T-helper 1 cell (primary cell): ENCODE data around the gene ATP8A2.
"Not testable (repeated sequence)": the region's sequence is repeated elsewhere in the genome, so short reads cannot be mapped to it uniquely, and the experiment has no call there.

Experiments
- DNase-seq, 5 donors: peaks; one replicate each; pipeline ENCODE4 v3.0.0-alpha.2; 2012 to 2020

The ATP8A2 gene

DNA sequence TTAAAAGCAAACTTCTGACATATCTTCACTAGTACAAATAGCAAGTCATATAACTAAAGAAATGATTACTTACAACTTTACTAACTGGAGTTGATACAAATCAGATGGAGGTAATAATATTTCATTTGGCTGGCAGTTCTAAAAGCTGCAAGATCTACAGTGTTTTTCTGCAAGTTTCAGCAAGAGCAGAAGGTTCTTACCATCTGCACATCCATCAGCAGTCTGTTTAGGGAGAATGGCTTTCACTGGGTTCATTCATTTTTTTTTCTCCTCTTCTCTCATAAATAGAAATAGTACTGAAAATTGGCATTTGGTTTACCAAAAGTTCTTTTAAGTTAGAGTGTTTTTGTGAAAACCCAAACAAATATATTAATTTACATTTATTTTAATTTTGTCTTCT, 683.1 kb downstream of the ATP8A2 start:
- DNase-seq, result no peak

DNA sequence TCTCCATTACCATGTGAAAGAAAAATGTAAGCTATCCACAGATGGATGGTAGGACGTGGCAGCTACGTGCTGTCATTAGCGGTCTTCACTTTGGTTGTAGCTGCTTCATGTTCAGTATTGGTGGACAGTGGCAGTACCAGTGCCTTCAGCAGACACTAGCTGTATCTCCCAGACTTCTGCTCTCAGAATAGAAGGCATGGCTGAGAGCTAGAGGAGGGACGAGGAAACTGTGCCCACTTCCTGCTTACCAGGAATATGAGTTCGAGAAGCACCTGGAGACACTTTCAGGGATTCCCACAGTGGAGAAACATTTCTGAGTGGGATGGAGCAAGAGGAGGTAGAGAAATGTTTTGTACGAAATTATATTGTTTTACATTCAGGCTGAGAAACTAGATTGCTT, 686.9 kb downstream of the ATP8A2 start:
- DNase-seq, result no peak

DNA sequence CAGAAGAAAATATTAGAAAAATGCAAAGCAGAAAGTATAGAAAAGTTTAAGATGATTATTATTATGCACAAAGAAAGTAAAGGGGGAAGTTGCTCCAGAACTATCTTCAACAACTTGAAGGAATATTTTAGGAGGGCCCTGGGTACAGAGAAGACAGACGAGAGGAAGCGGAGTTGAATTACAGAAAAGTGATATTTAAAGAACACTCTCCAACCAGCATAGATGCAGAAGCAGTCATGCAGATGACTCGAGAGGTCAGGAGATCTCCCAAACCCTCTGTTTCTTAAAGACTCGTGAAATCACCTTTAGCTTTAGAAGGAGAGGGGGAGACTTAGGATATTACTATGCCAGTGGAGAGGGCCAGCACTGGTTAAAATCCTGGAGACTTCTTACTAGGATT, 688.6 kb downstream of the ATP8A2 start:
- DNase-seq, result no peak

- DNase-seq, result no peak
Observed at GRCh38 chr13:26061256-26061655, 689.5 kb downstream of the ATP8A2 start.

DNA sequence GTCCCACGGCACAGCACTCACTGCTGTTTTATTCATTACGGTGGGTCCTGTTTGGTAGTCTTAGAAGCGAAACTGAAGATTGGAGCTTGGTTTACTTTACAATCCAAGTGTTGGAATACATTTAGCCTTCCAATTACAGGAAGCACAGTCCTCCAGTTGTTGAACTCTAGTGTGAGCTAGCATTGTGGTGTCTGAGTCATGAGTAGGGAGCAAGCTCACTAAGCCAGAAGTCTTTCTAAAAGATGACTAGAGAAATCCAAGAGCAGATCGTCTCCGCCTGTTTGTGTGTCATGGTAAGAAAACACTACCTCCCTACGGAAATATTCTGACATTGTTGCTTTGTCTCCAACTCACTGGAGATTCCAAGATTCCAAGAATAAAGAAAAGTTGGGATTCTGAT, 690.2 kb downstream of the ATP8A2 start:
- DNase-seq, result no peak

DNA sequence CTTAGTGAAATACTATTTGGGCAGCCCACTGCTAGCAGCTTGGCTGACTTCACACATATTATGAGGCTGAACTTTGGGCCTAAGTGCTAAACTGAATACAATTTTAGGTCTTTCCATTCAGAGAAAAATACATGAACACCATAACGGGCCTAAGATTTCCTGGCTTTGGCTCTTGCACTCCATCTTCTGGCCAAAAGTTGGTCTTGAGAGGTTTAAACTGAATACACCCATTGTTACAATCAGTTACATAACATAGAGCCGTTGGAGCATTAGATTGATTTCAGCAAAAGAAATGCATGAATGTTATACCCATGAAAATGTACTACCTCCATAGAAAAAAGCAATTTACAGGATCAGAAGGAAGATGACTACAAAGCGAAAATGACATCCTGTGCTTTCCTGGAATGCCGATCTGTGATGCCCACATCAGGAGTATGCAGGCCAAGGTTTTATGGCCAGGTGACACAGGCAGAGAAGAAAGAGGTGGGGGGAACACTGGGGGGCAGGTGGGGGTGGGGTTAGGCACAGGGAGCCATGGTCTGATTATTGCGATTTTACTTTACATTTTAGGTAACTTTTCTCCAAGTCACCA, 691.2 kb downstream of the ATP8A2 start:
- DNase-seq, result peak in 2 of 5 donors; percentile 27 to 29

DNA sequence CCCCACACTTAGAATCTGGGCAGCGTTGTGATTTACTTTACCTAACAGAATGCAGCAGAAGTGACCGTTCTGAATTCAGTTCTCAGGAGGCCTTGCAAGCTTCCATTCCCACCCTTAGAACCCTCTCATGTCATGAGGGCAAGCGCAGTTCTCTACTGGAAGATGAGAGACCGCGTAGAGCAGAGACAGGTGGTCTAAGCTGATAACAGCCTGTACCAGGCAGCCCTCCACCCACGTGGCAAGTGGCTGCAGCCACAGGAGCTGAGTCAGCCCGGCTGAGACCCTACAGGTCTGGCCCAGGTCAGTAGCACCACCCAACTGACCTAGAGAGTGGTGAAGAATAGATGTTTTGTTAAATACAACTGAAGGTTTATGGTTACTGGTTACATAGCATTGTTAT, 694.7 kb downstream of the ATP8A2 start:
- DNase-seq, result not testable (repeated sequence)

DNA sequence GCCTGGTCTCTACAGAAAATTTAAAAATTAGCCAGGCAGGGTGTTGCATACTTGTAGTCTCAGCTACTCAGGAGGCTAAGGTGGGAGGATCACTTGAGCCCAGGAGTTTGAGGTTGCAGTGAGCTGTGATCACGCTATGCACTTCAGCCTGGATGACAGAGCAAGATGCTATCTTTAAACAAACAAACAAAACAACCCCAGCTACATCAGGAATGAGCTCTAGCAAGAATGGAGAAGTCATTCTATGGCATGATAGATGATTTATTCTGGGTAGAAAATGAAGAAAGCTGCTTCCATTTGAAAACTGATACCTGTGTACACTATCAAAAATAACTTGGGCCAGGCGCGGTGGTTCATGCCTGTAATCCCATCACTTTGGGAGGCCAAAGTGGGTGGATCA, 695.8 kb downstream of the ATP8A2 start:
- no peak for DNase-seq

DNA sequence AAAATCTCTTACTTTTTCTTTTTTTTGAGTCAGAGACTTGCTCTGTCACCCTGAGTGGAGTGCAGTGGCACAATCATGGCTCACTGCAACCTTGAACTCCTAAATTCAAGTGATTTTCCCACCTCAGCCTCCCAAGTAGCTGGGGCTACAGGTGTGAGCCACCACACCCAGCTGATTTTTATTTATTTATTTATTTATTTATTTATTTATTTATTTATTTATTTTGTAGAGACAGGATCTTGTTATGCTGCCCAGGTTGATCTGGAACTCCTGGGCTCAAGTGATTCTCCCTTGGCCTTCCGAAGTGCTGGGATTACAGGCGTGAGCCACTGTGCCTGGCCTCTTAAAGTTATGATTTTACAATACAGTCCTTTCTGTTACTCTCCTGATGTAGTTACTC, 696.6 kb downstream of the ATP8A2 start:
- DNase-seq, result not testable (repeated sequence)

DNA sequence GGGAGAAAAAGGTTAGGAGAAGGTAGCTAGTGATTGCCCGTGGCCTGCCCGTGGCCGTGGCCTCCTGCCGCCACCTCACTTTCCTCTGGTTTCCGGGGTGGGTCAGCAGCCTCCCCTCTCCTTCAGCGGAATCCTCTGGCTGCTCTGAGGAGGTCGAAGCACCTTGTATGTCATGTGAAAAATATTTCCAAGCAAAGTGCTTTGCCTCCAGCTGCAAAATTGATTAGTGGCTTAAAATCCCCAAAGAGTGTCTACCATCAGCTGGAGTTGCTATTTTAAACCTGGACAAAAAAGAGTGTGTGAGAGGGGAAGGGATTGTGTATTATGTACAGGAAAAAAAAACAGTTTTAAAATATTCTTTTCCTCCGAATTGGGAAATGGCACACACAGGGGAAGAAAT, 697.9 kb downstream of the ATP8A2 start:
- not testable (repeated sequence) for DNase-seq

- DNase-seq, result no peak
Observed at GRCh38 chr13:26071691-26072090, 699.9 kb downstream of the ATP8A2 start.

DNA sequence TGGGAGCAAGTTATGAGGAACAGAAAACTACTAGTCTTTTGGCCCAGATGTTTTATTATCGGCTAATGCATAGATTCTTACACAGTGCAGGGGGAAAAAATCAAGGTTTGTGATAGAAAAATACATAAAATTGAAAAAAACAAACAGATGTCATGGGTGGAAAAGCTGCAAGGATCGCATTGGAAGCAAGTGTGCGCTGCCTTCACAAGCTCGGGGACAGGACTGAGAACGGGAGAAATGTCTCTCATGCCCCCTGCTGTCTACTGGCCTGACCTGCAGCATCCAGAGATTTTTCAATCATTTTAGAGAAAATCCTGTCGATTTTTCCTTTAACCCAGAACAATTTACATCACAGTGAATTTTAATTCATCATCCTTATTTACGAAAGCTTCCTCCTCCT, 700.6 kb downstream of the ATP8A2 start:
- not testable (repeated sequence) for DNase-seq

DNA sequence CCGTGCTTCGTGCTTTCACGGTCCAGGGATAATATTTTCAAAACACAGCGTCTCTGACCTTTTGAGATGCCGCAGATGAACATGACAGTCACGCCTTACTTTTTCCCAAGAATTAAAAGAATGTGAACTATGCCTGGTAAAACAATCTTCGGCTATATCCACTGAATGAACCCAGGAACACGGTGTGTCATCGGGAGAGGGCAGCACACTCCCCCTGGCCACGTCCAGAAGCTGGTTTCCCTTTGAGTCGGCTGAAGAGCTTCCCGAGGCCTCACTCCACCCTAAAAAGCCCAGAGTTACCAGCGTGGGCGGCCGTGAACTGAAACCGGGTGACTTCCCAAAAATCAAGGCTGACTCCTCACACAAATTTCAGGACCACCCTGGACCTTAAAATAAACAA, 702.9 kb downstream of the ATP8A2 start:
- DNase-seq, result no peak
